H1 (cell line): Measurements from ENCODE around the gene SLC13A5. TPM values are rescaled to one million over a fixed set of nuclear protein-coding genes. Genes with fewer than 3 reads are reported as not detected.

ENCODE experiments used
- BCL11A ChIP-seq, 2 experiments: IDR thresholded peaks; one replicate each; pipeline ENCODE4 v1.6.1; 2011; ENCODE audit warnings: low read depth in 2 of 2, low read length in 2 of 2, mild to moderate bottlenecking in 2 of 2
- BRCA1 ChIP-seq: IDR thresholded peaks from 2 replicates; pipeline ENCODE4 v1.6.1; 2012; ENCODE audit warnings: low read depth, low read length, improper control_type of control experiment
- CEBPB ChIP-seq: IDR thresholded peaks from 2 replicates; pipeline ENCODE4 v1.6.1; 2012; ENCODE audit warnings: low read depth, low read length
- CHD1 ChIP-seq: IDR thresholded peaks from 2 replicates; pipeline ENCODE4 v1.6.1; 2012; ENCODE audit warnings: low read depth, low read length, improper control_type of control experiment
- GABPA ChIP-seq: IDR thresholded peaks from 2 replicates; pipeline ENCODE4 v1.6.1; 2011; ENCODE audit warnings: mild to moderate bottlenecking, low read length, moderate library complexity, borderline replicate concordance; ENCODE audit not compliant: insufficient read depth
- NANOG ChIP-seq: IDR thresholded peaks from 2 replicates; pipeline ENCODE4 v1.6.1; 2011; ENCODE audit warnings: low read length, low read depth, mild to moderate bottlenecking, inconsistent platforms; ENCODE audit not compliant: insufficient read depth, poor library complexity, severe bottlenecking
- PHF8 ChIP-seq: fragments of 200-600 bp; sonication (generic); conservative IDR thresholded peaks from 2 replicates; pipeline ENCODE4 v1.7.1; 2012; ENCODE audit warnings: low read depth, mild to moderate bottlenecking, inconsistent platforms, low read length, moderate library complexity
- RBBP5 ChIP-seq: IDR thresholded peaks from 2 replicates; pipeline ENCODE4 v1.7.1; 2012; ENCODE audit warnings: low read depth, mild to moderate bottlenecking, inconsistent platforms, low read length, moderate library complexity, borderline replicate concordance
- RNF2 ChIP-seq: fragments of 200-900, 300-1000 bp; sonication (generic); IDR thresholded peaks from 2 replicates; pipeline ENCODE4 v1.7.1; 2016; ENCODE audit warnings: borderline replicate concordance, low read depth, mild to moderate bottlenecking, antibody characterized with exemption, low read length; ENCODE audit not compliant: poor library complexity, severe bottlenecking; ENCODE audit errors: missing control alignments
- RXRA ChIP-seq: IDR thresholded peaks from 2 replicates; pipeline ENCODE4 v1.6.1; 2011; ENCODE audit warnings: low read depth, mild to moderate bottlenecking, low read length, moderate library complexity; ENCODE audit not compliant: insufficient read depth
- SP1 ChIP-seq: IDR thresholded peaks from 2 replicates; pipeline ENCODE4 v1.6.1; 2011; ENCODE audit warnings: low read depth, low read length
- TAF1 ChIP-seq: IDR thresholded peaks from 2 replicates; pipeline ENCODE4 v1.6.1; 2011; ENCODE audit warnings: mild to moderate bottlenecking, low read depth, low read length
- TAF7 ChIP-seq: optimal IDR thresholded peaks from 2 replicates; pipeline ENCODE3; 2011; ENCODE audit warnings: low read depth, mild to moderate bottlenecking, inconsistent platforms, low read length, moderate library complexity, borderline replicate concordance
- ZNF274 ChIP-seq: IDR thresholded peaks from 2 replicates; pipeline ENCODE4 v1.7.0; 2012; ENCODE audit warnings: low read length, borderline replicate concordance; ENCODE audit errors: extremely low read depth
- polyA plus RNA-seq, 7 experiments: library from polyadenylated mRNA; depleted of rRNA in 3 of 7; stranded (reverse) in 5 of 7; unstranded in 2 of 7; fragments of >200 nt in 5 of 7; fragments of 200-250 nt in 2 of 7; gene quantifications; 1 replicate in 5 of 7; 2 replicates in 1 of 7; 4 replicates in 1 of 7; pipeline versions ENCODE4 v1.2.1 to v1.2.3, GENCODE V29; 2011 to 2013; ENCODE audit warnings: missing spikeins in 2 of 7, mixed read lengths in 2 of 7
- total RNA-seq: library from RNA; stranded (reverse); fragmentation: NEBNext Ultra II Directional; extraction: Animal tissue kit (Norgen Biotek cat#: 25700); gene quantifications from 2 replicates; pipeline ENCODE4 v1.2.1, GENCODE V29; 2021
- TF ChIP-seq, protein P1 (sequence below): IDR thresholded peaks from 2 replicates; pipeline ENCODE4 v1.6.1; 2011; ENCODE audit warnings: low read depth, mild to moderate bottlenecking, low read length; ENCODE audit not compliant: insufficient read depth
- TF ChIP-seq, protein P2 (sequence below): IDR thresholded peaks from 2 replicates; pipeline ENCODE4 v1.6.1; 2011; ENCODE audit warnings: low read length, improper control_type of control experiment
- TF ChIP-seq, protein P3 (sequence below): IDR thresholded peaks from 2 replicates; pipeline ENCODE4 v1.6.1; 2012; ENCODE audit warnings: inconsistent platforms
- TF ChIP-seq, protein P4 (sequence below), 3 experiments: IDR thresholded peaks; 1 replicate in 2 of 3; 2 replicates in 1 of 3; pipeline versions ENCODE4 v1.5.1 to v1.6.1; 2011; ENCODE audit warnings: low read length in 3 of 3, mild to moderate bottlenecking in 3 of 3, inconsistent platforms in 2 of 3, low read depth in 1 of 3, moderate library complexity in 1 of 3; ENCODE audit not compliant: insufficient read depth in 1 of 3; ENCODE audit errors: control extremely low read depth in 1 of 3

Gene SLC13A5
- total and polyA plus RNA-seq, 2 of the 8 experiments (the other 6 are each of a cell fraction or from before 2014, with no cell fraction given) = 2.1 to 2.6 TPM

DNA sequence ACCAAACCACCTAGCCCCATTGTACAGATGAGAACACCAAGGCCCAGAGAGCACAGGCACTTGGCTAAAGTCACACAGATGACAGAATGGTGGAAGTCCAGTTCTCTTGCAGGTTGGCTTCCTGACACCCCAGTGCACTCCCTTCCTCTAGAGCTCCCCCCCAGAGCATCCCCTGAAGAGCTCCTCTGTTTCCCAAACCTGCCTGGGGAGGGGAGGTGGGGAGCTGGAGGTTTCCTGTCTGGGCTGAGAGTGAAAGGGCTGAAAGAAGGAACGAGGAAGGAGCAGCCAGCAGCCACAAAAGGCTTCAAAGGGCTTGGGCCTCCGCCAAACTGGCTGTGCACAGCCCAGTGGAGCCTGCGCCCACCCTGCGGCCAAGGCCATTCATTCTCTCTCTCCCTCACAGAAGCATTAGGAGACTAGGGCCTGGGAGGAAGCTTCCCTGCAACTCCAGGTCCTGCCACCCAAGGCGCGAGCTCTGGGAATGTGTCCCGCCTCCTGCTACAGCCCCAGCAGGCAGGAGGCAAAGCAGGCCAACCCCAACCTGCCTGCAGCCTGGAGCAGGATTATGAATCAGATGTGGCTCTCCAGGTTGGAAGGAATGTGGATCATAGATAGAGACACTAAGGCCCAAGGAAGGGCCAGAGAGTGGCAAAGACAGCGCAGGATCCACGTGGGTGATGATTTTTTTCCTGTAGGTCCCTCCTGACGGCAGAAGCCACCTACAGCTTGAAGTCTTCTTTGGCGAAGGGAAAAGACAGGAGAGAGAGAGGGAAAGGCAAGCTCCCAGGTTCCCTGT, 913 bp downstream of the SLC13A5 start (continued):
- TF ChIP-seq, protein P1, sequence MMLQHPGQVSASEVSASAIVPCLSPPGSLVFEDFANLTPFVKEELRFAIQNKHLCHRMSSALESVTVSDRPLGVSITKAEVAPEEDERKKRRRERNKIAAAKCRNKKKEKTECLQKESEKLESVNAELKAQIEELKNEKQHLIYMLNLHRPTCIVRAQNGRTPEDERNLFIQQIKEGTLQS = no peak
- TF ChIP-seq ZNF274 = no peak
- TF ChIP-seq RNF2 = no peak
- TF ChIP-seq TAF7 = no peak
- no peak for TF ChIP-seq RXRA
- TF ChIP-seq BRCA1 = no peak
- TF ChIP-seq GABPA = no peak
- TF ChIP-seq CHD1 = no peak
- TF ChIP-seq RBBP5 = no peak
- no peak for TF ChIP-seq PHF8
- no peak for TF ChIP-seq SP1
- no peak for TF ChIP-seq NANOG
- TF ChIP-seq BCL11A (IDR thresholded peaks at IDR 0.05; ENCODE audit: low read depth in 2 of 2, low read length in 2 of 2) = no peak
- TF ChIP-seq, protein P2, sequence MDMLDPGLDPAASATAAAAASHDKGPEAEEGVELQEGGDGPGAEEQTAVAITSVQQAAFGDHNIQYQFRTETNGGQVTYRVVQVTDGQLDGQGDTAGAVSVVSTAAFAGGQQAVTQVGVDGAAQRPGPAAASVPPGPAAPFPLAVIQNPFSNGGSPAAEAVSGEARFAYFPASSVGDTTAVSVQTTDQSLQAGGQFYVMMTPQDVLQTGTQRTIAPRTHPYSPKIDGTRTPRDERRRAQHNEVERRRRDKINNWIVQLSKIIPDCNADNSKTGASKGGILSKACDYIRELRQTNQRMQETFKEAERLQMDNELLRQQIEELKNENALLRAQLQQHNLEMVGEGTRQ = no peak
- TF ChIP-seq, protein P3, sequence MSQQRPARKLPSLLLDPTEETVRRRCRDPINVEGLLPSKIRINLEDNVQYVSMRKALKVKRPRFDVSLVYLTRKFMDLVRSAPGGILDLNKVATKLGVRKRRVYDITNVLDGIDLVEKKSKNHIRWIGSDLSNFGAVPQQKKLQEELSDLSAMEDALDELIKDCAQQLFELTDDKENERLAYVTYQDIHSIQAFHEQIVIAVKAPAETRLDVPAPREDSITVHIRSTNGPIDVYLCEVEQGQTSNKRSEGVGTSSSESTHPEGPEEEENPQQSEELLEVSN = 0 out of 2 replicates have a peak, but pooled peaks have one; percentile 92
- TF ChIP-seq, protein P4, sequence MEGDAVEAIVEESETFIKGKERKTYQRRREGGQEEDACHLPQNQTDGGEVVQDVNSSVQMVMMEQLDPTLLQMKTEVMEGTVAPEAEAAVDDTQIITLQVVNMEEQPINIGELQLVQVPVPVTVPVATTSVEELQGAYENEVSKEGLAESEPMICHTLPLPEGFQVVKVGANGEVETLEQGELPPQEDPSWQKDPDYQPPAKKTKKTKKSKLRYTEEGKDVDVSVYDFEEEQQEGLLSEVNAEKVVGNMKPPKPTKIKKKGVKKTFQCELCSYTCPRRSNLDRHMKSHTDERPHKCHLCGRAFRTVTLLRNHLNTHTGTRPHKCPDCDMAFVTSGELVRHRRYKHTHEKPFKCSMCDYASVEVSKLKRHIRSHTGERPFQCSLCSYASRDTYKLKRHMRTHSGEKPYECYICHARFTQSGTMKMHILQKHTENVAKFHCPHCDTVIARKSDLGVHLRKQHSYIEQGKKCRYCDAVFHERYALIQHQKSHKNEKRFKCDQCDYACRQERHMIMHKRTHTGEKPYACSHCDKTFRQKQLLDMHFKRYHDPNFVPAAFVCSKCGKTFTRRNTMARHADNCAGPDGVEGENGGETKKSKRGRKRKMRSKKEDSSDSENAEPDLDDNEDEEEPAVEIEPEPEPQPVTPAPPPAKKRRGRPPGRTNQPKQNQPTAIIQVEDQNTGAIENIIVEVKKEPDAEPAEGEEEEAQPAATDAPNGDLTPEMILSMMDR (IDR thresholded peaks at IDR 0.05; ENCODE audit: control extremely low read depth in 1 of 3, insufficient read depth in 1 of 3, low read depth in 1 of 3, low read length in 3 of 3) = no peak
- no peak for TF ChIP-seq CEBPB
- TF ChIP-seq TAF1 = no peak
